ENCODE results near the gene VPS37D.

The VPS37D gene

DNA sequence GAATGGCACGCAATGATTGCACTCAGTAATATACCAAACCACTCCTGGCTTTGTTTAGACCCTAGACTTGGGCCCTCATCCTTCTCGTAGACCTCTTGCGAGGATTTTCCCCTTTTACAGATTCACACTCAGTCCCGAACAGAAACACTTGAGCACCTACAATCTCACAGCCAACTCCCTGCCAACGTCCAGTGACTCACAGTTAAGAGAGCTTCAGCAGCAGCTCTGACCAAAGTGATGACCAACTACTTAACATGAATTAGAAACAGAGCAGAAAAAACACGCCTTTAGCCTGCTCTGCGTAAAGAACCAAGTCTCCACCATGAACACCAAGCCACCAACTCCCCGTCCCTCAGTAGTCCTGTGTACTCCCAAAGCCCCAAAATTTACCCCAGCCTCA lies 13.4 kb downstream of the VPS37D start:
- DNase-seq: no peak

DNA sequence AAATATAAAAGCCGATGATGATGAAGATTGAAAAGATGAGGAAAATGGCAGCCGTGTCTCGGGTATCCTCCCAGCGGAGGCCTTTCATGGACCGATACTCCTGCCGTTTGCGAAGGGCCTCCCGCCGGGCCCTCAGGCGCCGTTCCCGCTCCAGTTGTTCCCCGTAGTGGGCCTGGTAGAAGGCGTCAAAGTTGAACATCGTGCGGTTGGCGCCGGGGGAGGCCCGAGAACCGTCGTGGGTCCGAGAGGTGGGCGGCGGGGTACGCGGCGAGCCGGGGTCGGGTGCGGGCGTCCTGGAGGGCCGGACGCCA lies 15.1 kb downstream of the VPS37D start:
- no peak for DNase-seq

GRCh38 chr7:73683056-73683787 lies 15.6 kb downstream of the VPS37D start, which contains the start of the genes BUD23 and DNAJC30:
Gene BUD23 (plus strand): TSS chr7:73683597. CDS start chr7:73683626, 29 bp downstream.
Gene DNAJC30 (minus strand): TSS chr7:73683453. CDS start chr7:73683423, 30 bp downstream.
- peak; percentile 95 for DNase-seq

GRCh38 chr7:73683788-73684693 lies 16.4 kb downstream of the VPS37D start:
- no peak for DNase-seq

DNA sequence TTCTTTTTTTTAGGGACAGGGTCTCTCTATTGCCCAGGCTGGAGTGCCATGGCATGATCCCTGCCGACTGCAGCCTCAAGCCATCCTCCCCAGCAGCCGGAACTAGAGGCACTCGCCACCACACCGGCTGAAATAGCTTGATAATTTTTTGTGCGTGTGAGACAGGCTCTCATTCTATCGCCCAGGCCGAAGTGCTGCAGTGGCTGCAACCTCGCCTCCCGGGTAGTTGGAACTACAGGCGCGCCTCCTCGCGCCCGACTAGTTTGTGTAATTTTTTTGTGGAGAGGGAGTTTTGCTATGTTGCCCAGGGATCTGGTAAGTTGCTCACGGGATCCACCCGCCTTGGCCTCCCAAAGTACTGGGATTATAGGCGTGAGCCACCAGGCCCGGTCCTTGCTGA lies 17.7 kb downstream of the VPS37D start:
- no peak for DNase-seq

DNA sequence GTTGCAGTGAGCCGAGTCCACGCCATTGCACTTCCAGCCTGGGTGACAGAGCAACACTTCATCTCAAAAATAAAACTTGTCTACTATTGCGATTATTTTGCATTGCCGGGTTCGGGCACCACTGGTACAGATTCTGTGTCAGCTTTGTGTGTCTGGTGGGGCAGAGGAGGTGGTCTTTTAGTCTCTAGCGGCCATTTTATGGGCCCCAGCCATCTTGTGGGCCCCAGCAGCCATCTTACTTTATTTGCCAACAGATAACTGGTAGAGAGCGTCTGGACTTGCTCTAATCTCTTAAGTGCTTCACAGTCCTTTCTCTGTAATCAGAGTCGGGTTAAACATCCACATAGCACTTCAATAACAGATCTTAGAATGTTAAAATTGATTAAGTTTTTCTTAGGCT lies 20.7 kb downstream of the VPS37D start:
- no peak for DNase-seq

DNA sequence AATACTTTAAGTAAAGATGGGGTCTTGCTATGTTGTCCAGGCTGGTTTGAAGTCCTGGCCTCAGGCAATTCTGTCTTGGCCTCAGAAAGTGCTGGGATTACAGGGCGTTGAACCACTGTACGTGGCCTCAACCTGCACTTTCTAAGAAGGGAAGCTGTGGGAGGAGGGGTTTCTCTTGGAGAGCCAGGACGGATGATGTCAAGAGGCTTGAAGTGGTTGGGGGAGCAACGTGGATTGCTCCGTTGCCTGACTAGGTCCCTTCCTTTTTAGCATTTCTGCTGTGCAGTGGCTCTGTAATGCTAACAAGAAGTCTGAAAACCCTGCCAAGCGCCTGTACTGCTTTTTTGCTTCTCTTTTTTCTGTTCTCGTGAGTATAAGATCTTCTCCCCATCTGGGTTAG lies 23.0 kb downstream of the VPS37D start:
- DNase-seq: no peak

DNA sequence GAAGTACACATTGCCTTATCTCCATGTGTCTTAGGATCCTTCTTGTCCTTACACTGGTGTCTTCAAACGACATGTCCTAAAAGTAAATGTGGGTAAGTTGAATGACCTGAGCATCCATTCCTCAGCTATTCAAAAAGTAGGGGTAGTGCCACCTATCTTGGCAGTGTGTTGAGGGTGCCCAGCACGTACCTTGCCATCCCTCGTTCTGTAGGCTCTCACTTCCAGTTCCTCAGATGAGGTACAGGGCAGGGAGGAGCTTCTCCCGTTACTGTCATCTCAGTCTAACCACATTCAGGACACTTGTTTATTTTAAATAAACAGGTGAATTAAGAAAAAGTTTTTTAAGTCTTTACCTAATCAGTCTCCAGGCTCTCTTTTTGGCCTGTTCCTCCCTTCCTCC lies 28.7 kb downstream of the VPS37D start:
- no peak for DNase-seq

DNA sequence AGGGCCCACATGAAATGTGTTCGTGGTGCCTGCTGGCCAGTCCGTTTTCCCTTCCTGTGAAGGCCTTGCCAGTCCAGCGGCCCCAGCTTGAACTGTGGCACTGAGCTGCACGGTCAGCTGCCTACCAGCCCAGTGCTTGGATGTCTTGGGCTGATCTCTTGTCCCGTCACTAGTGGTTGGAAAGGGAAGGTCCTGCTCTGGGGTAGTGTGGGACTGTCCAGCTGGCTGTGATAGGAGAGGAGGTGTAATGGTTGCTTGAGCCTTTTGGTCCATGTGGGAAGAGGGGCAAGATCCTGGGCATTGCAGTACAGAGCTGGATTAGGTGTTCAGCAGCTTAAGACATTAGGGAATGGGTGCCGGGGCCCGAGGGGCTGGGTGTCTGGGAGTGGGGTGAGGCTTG lies 30.8 kb downstream of the VPS37D start:
- DNase-seq: no peak

DNA sequence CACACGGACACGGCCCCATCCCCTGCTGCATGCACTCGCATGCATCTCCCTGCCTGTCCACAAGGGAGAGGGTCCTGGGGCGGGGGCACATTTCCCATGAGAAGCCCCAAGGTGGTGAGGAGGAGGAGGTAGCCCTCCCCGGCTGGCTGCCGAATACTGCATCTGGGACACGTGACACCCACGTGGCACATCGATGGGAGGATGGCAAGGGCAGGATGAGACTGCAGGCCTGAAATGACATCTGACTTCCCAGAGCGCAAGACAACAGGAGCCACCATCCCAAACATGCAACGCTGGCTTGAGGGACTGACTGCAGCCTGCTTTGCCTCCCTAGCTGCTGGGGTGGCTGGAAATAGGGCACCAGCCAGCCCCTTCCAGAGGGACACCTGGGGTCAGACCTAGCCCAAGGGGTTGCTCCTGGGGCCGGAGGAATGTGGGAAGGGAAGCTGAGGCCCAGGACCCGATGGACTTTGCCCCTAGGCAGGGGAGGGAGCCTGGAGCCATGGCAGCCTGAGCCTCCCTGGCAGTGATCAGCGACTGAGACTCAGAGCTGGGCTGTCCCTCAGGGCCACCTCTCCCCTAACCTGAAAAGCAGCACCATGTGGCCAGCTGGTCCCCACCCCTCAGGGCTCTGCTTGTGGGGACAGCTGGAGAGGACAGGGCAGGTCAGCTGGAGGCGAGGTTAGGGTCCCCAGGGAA lies 31.9 kb downstream of the VPS37D start:
- DNase-seq: no peak

DNA sequence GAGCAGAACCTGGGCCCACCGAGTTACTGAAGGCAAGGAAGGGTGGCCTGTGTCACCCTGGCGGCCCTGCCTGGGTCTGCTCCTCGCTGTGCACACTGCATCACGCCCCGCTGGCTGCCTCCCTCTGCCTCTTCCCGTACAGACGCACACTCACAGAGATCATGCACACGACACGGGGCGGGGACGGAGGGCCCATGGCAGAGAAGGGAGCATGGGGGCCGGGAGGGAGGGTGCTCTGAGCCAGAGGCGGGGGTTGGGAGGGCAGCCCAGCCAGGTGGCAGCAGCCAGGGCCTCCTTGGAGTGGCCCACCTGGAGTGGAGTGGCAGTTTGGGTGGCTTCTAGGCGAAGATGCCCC lies 32.4 kb downstream of the VPS37D start:
- DNase-seq: no peak

DNA sequence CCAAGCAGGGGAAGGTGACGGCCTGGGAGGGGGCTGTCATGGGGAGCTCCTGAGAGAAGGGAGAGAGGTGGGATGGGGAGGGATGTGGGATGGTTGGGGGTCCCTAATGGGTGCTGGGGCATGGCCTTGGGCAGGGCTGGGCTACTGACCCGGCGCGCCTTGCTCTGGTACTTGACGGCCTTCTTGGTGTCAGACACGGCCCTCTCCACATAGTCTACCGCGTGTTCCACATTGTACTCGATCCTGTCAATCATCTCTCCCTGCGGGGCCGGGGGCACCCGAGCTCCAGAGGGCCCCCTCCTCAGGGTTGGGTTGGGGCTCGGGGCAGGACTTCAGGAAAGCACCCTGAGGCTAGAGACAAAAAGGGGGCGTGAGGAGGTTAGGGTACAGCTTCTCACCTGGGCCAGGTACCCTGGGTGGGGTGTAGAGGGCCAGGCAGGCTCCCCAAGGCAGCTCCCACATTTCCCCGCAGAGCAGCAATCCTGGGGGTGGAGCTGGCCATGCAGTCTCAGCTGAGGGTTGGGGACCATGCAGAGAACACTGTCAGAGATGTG lies 33.0 kb downstream of the VPS37D start:
- no peak for DNase-seq

- peak; percentile 79 for DNase-seq
Observed at GRCh38 chr7:73701357-73701995, 33.8 kb downstream of the VPS37D start.

GRCh38 chr7:73702226-73702625 lies 34.6 kb downstream of the VPS37D start:
- no peak for DNase-seq

- DNase-seq: no peak
Observed at GRCh38 chr7:73702665-73703064, 35.0 kb downstream of the VPS37D start.

DNA sequence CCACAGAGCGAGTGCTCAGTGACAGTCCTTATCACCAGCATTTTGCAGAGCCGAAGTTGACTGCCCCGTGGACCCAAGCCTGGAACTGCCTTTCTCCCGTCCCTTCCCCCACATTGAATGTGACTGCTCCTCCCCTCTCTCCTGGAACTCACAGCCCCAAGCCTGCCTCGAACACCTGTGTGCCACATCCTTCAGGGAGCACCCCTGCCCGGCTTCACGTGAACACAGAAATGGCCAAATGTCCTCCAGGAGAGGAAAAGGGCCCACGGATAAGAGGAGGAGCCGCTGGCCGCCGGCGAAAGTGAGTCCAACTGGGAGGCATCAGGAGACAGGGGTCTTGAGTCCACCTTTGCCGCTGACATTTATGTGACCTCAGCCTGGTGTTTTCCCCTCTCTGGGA lies 35.6 kb downstream of the VPS37D start:
- DNase-seq: no peak

DNA sequence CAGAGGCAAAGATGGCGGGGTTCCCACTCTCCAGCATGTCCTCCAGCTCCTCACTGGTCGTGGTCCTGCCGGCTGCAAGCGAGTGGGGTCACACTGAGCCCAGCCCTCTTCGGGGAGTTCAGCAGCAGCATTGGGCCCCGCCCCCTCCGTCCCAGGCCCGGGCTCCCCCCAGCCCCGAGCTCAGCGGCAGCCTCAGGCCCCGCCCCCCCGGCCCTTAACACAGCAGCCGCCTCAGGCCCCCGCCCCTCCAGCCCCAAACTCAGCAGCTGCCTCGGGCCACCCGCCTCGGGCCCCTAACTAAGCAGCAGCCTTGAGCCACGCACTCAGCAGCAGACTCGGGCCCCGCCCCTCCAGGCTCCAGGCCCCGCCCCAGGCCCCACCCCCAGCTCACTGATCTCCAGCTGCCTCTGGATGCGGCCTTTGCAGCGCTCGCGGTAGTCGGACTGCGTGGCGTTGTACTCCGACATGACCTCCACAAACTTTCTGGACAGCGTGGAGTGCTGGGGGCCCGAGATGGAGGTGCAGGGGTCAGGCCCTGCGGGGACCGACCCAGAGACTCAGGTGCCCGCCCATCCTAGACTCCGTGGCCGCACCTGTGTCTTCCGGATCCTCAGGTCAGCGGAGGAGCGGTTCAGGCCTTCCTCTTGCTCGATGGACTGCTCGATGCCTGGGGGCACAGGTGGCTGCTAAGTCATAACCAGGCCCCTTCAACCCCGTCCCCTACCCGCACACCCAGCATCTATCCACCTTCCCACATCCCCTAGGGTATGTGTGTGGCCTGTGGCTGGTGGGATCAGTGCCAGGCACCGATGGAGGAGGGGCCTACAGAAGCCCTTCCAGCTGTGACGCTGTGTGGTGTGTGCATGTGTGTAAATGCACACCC lies 36.4 kb downstream of the VPS37D start:
- peak; percentile 73 for DNase-seq

- peak; percentile 97 for DNase-seq
Observed at GRCh38 chr7:73704640-73705550, 37.3 kb downstream of the VPS37D start.

GRCh38 chr7:73705551-73705920 lies 37.9 kb downstream of the VPS37D start:
- no peak for DNase-seq

Data from fibroblast of skin of back (primary cell).